Middle frontal gyrus (tissue), 1 donor: ENCODE data around the gene EPB41L5.

Experiments used
- DNase-seq: peaks from one replicate; pipeline ENCODE4 v3.0.0-alpha.2; 2015; ENCODE audit warnings: low spot score; ENCODE audit errors: extremely low spot score

The EPB41L5 gene

GRCh38 chr2:120224735-120225548 lies 212.1 kb downstream of the EPB41L5 start:
- no peak for DNase-seq

- no peak for DNase-seq
Observed at GRCh38 chr2:120225549-120226065, 212.7 kb downstream of the EPB41L5 start.

GRCh38 chr2:120226316-120226715 lies 213.4 kb downstream of the EPB41L5 start:
- no peak for DNase-seq

- DNase-seq = no peak
Observed at GRCh38 chr2:120227111-120227991, 214.5 kb downstream of the EPB41L5 start.

- no peak for DNase-seq
Observed at GRCh38 chr2:120228503-120228902, 215.6 kb downstream of the EPB41L5 start.
